ENCODE measurements around the gene CXCL8. TPM values are rescaled to one million over a fixed set of nuclear protein-coding genes. Genes with fewer than 3 reads are reported as not detected.

CXCL8 gene
- total and polyA plus RNA-seq, 2 experiments from 2014 or later: not detected

GRCh38 chr4:73715659-73716058 lies 24.7 kb upstream of the CXCL8 start:
- TF ChIP-seq, protein P1, sequence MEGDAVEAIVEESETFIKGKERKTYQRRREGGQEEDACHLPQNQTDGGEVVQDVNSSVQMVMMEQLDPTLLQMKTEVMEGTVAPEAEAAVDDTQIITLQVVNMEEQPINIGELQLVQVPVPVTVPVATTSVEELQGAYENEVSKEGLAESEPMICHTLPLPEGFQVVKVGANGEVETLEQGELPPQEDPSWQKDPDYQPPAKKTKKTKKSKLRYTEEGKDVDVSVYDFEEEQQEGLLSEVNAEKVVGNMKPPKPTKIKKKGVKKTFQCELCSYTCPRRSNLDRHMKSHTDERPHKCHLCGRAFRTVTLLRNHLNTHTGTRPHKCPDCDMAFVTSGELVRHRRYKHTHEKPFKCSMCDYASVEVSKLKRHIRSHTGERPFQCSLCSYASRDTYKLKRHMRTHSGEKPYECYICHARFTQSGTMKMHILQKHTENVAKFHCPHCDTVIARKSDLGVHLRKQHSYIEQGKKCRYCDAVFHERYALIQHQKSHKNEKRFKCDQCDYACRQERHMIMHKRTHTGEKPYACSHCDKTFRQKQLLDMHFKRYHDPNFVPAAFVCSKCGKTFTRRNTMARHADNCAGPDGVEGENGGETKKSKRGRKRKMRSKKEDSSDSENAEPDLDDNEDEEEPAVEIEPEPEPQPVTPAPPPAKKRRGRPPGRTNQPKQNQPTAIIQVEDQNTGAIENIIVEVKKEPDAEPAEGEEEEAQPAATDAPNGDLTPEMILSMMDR (IDR thresholded peaks at IDR 0.05; ENCODE audit: low read depth, low read length): no peak
- Histone ChIP-seq H3K27ac (no peak overlapping the region), H3K4me3 (no peak overlapping the region), H3K9me3 (ENCODE audit: low read depth) (no peaks in the 10 kb centered on the region), H3K27me3 (no peaks in the 10 kb centered on the region), H3K4me1 (ENCODE audit: low read depth) (no peaks in the 10 kb centered on the region), H3K36me3 (no peaks in the 10 kb centered on the region)
- no peak for DNase-seq (ENCODE audit: low read depth in 1 of 2, low spot score in 1 of 2)

GRCh38 chr4:73718375-73719373 lies 21.7 kb upstream of the CXCL8 start:
- no peak for DNase-seq (ENCODE audit: low read depth in 1 of 2, low spot score in 1 of 2)
- H3K4me1 ChIP-seq (ENCODE audit: low read depth): no peaks in the 10 kb centered on the region
- no peaks in the 10 kb centered on the region for H3K9me3 ChIP-seq (ENCODE audit: low read depth)
- no peak overlapping the region for H3K4me3 ChIP-seq
- TF ChIP-seq, protein P1 (IDR thresholded peaks at IDR 0.05; ENCODE audit: low read depth, low read length): no peak
- no peak overlapping the region for H3K27ac ChIP-seq
- H3K27me3 ChIP-seq: no peaks in the 10 kb centered on the region
- no peaks in the 10 kb centered on the region for H3K36me3 ChIP-seq

- TF ChIP-seq, protein P1 (IDR thresholded peaks at IDR 0.05; ENCODE audit: low read depth, low read length): no peak
- H3K27ac ChIP-seq: no peak overlapping the region
- no peak overlapping the region for H3K4me3 ChIP-seq
- no peaks in the 10 kb centered on the region for H3K9me3 ChIP-seq (ENCODE audit: low read depth)
- no peaks in the 10 kb centered on the region for H3K4me1 ChIP-seq (ENCODE audit: low read depth)
- H3K27me3 ChIP-seq: no peaks in the 10 kb centered on the region
- peak in 1 of 2 donors; percentile 93 for DNase-seq (ENCODE audit: low read depth in 1 of 2, low spot score in 1 of 2)
- no peaks in the 10 kb centered on the region for H3K36me3 ChIP-seq
These were observed 18.9 kb upstream of the CXCL8 start for GRCh38 chr4:73721435-73721834.

DNA sequence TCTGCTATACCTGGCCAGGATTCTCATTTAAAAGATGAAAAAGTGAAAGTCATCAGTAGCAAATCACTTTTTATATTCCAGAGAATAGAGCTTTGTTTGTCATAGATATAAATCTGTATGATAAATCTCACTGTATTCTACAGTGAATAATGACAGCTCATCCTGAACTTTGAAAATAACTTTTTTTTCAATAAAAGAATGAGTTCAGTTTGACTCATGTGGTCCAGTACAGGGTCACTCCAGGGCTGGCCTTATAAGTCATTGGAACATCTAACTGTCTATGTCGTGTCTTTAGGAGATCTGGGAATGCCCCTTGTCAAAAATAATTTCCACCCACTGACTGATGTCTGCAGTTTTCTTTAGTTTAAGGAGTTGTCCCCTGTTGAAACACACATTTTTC lies 18.5 kb upstream of the CXCL8 start:
- no peak overlapping the region for H3K27ac ChIP-seq

GRCh38 chr4:73723023-73723422 lies 17.3 kb upstream of the CXCL8 start:
- Histone ChIP-seq H3K27me3 (no peaks in the 10 kb centered on the region), H3K9me3 (ENCODE audit: low read depth) (no peaks in the 10 kb centered on the region), H3K4me3 (no peak overlapping the region), H3K36me3 (no peaks in the 10 kb centered on the region), H3K4me1 (ENCODE audit: low read depth) (no peaks in the 10 kb centered on the region), H3K27ac (no peak overlapping the region)
- TF ChIP-seq, protein P1 (IDR thresholded peaks at IDR 0.05; ENCODE audit: low read depth, low read length): no peak
- DNase-seq (ENCODE audit: low read depth in 1 of 2, low spot score in 1 of 2): no peak

More for the DNA sequence above, 18.5 kb upstream of the CXCL8 start:
- Histone ChIP-seq H3K27me3 (no peaks in the 10 kb centered on the region), H3K36me3 (no peaks in the 10 kb centered on the region), H3K4me1 (ENCODE audit: low read depth) (no peaks in the 10 kb centered on the region), H3K9me3 (ENCODE audit: low read depth) (no peaks in the 10 kb centered on the region), H3K4me3 (no peak overlapping the region)
- TF ChIP-seq, protein P1 (IDR thresholded peaks at IDR 0.05; ENCODE audit: low read depth, low read length): no peak
- DNase-seq (ENCODE audit: low read depth in 1 of 2, low spot score in 1 of 2): no peak

Data from cardiac muscle cell (in vitro differentiated cells and primary cell).